Activated CD4-positive, alpha-beta T cell treated with anti-CD3 and anti-CD28 coated beads for 1 hour (primary cell): ENCODE results near the gene FAM193A.
"Not testable (repeated sequence)": the region's sequence is repeated elsewhere in the genome, so short reads cannot be mapped to it uniquely, and the experiment has no call there.

Source experiments
- DNase-seq: peaks from one replicate; pipeline ENCODE4 v3.0.0-alpha.2; 2020

FAM193A gene

GRCh38 chr4:2579910-2580309, 43.5 kb downstream of the FAM193A start:
- no peak for DNase-seq

GRCh38 chr4:2583092-2583491, 46.6 kb downstream of the FAM193A start:
- DNase-seq: no peak

- DNase-seq: no peak
These were observed 47.1 kb downstream of the FAM193A start for GRCh38 chr4:2583517-2583916.

- DNase-seq: no peak
These were observed 50.1 kb downstream of the FAM193A start for GRCh38 chr4:2586502-2586901.

- no peak for DNase-seq
These were observed 50.9 kb downstream of the FAM193A start for GRCh38 chr4:2587213-2587823.

- no peak for DNase-seq
These were observed 51.8 kb downstream of the FAM193A start for GRCh38 chr4:2588259-2588658.

GRCh38 chr4:2591189-2591588, 54.7 kb downstream of the FAM193A start:
- no peak for DNase-seq

GRCh38 chr4:2592014-2592413, 55.6 kb downstream of the FAM193A start:
- DNase-seq: not testable (repeated sequence)

GRCh38 chr4:2592572-2592971, 56.1 kb downstream of the FAM193A start:
- DNase-seq: no peak

- DNase-seq: no peak
These were observed 56.6 kb downstream of the FAM193A start for GRCh38 chr4:2593003-2593402.

GRCh38 chr4:2595436-2595835, 59.0 kb downstream of the FAM193A start:
- no peak for DNase-seq

- DNase-seq: no peak
These were observed 59.6 kb downstream of the FAM193A start for GRCh38 chr4:2595952-2596552.

- DNase-seq: no peak
These were observed 60.2 kb downstream of the FAM193A start for GRCh38 chr4:2596611-2597010.

- DNase-seq: no peak
These were observed 62.3 kb downstream of the FAM193A start for GRCh38 chr4:2598511-2599303.

GRCh38 chr4:2599304-2599654, 62.8 kb downstream of the FAM193A start:
- DNase-seq: no peak

GRCh38 chr4:2600878-2601277, 64.4 kb downstream of the FAM193A start:
- no peak for DNase-seq

- DNase-seq: no peak
These were observed 68.2 kb downstream of the FAM193A start for GRCh38 chr4:2604614-2605013.

- DNase-seq: no peak
These were observed 70.6 kb downstream of the FAM193A start for GRCh38 chr4:2606960-2607506.

- DNase-seq: no peak
These were observed 71.4 kb downstream of the FAM193A start for GRCh38 chr4:2607822-2608221.

- DNase-seq: no peak
These were observed 71.8 kb downstream of the FAM193A start for GRCh38 chr4:2608291-2608690.

- no peak for DNase-seq
These were observed 79.4 kb downstream of the FAM193A start for GRCh38 chr4:2615821-2616220.

- no peak for DNase-seq
These were observed 81.5 kb downstream of the FAM193A start for GRCh38 chr4:2617955-2618354.

GRCh38 chr4:2618729-2619128, 82.3 kb downstream of the FAM193A start:
- not testable (repeated sequence) for DNase-seq

GRCh38 chr4:2619459-2619858, 83.0 kb downstream of the FAM193A start:
- no peak for DNase-seq
